Endothelial cell of umbilical vein (primary cell): ENCODE data around the gene MAPK13. TPM values are rescaled to one million over a fixed set of nuclear protein-coding genes. Genes with fewer than 3 reads are reported as not detected.
A peak's percentile ranks its signal among the peaks of the same experiment; 100 is the strongest.

ENCODE experiments used
- BruUV-seq: library from RNA; stranded (reverse); fragments of 400-500 nt; replicated peaks from 2 replicates; lab custom pipeline; 2021; lab: Mats Ljungman, UMichigan
- CTCF ChIA-PET: fragments of 300-600, 350-600 bp; sonication (Branson Sonifier 250); formaldehyde crosslinking; loops from one replicate; lab custom pipeline; 2021; ENCODE audit warnings: antibody characterized with exemption, inconsistent platforms; lab: Charles Lee
- POLR2A ChIA-PET: fragments of 300-600, 350-600 bp; sonication (Branson Sonifier 250); formaldehyde crosslinking; loops from one replicate; lab custom pipeline; 2021; ENCODE audit warnings: antibody characterized with exemption, inconsistent platforms; lab: Charles Lee
- DNase-seq: peaks from one replicate; pipeline ENCODE4 v3.0.0-alpha.2; 2011; ENCODE audit warnings: low read depth, low spot score
- FAIRE-seq: peaks from 2 replicates; lab custom pipeline; 2011; peaks lifted over from hg19 to GRCh38; lab: Jason Lieb, UNC
- H2AFZ ChIP-seq: 2 replicates; pipeline ENCODE4 v1.6.0; 2012; ENCODE audit warnings: low read depth, low read length, control low read depth, inconsistent platforms
- H3K27ac ChIP-seq: 2 replicates; pipeline ENCODE4 v1.5.1; 2011; ENCODE audit warnings: low read depth, mild to moderate bottlenecking, control low read depth, low read length, moderate library complexity; ENCODE audit not compliant: insufficient read depth
- H3K27me3 ChIP-seq, 2 experiments: 2 replicates each; pipeline versions ENCODE4 v1.6.0 to v1.6.1; 2011; ENCODE audit warnings: low read length in 2 of 2, mixed read lengths in 1 of 2; ENCODE audit not compliant: control insufficient read depth in 2 of 2, insufficient read depth in 2 of 2
- H3K36me3 ChIP-seq, 2 experiments: 2 replicates in 1 of 2; 3 replicates in 1 of 2; pipeline ENCODE4 v1.5.1; 2011; ENCODE audit warnings: low read length in 2 of 2, mild to moderate bottlenecking in 1 of 2, moderate library complexity in 1 of 2; ENCODE audit not compliant: control insufficient read depth in 2 of 2, insufficient read depth in 2 of 2; ENCODE audit errors: extremely low read depth in 1 of 2
- H3K4me1 ChIP-seq: 3 replicates; pipeline ENCODE4 v1.5.1; 2011; ENCODE audit warnings: mild to moderate bottlenecking, low read length; ENCODE audit not compliant: control insufficient read depth, insufficient read depth; ENCODE audit errors: extremely low read depth
- H3K4me2 ChIP-seq: 2 replicates; pipeline ENCODE4 v1.6.1; 2011; ENCODE audit warnings: low read length, control low read depth, mixed read lengths; ENCODE audit not compliant: insufficient read depth
- H3K4me3 ChIP-seq, 3 experiments: fragments of 200-600 bp in 1 of 3; sonication (generic), shearing (Covaris generic) in 1 of 3; replicated peaks in 1 of 3; 2 replicates each; pipeline ENCODE4 v1.5.1; 2011 to 2016; ENCODE audit warnings: control low read depth in 3 of 3, low read length in 3 of 3, mild to moderate bottlenecking in 2 of 3, inconsistent platforms in 1 of 3, low read depth in 1 of 3, moderate library complexity in 1 of 3; ENCODE audit not compliant: insufficient read depth in 1 of 3
- H3K79me2 ChIP-seq: 2 replicates; pipeline ENCODE4 v1.6.0; 2012; ENCODE audit warnings: low read length, inconsistent platforms; ENCODE audit not compliant: control insufficient read depth, insufficient read depth
- H3K9ac ChIP-seq: replicated peaks from 2 replicates; pipeline ENCODE3; 2011; ENCODE audit warnings: low read length, control low read depth; ENCODE audit not compliant: insufficient read depth; ENCODE audit errors: extremely low read depth
- H3K9me1 ChIP-seq: replicated peaks from 3 replicates; pipeline ENCODE4 v1.6.0; 2011; ENCODE audit warnings: mild to moderate bottlenecking, low read length; ENCODE audit not compliant: control insufficient read depth, insufficient read depth; ENCODE audit errors: extremely low read depth
- H3K9me3 ChIP-seq: replicated peaks from 2 replicates; pipeline ENCODE4 v1.5.1; 2012; ENCODE audit warnings: low read length, inconsistent platforms; ENCODE audit not compliant: control insufficient read depth, insufficient read depth
- H4K20me1 ChIP-seq: replicated peaks from 2 replicates; pipeline ENCODE3; 2011; ENCODE audit warnings: mild to moderate bottlenecking, low read length; ENCODE audit not compliant: control insufficient read depth, insufficient read depth; ENCODE audit errors: extremely low read depth
- FOS ChIP-seq: IDR thresholded peaks from 2 replicates; pipeline ENCODE4 v1.6.1; 2011; ENCODE audit warnings: mild to moderate bottlenecking, low read length, moderate library complexity, borderline replicate concordance; ENCODE audit not compliant: insufficient read depth
- JUN ChIP-seq: IDR thresholded peaks from 2 replicates; pipeline ENCODE4 v1.6.1; 2011; ENCODE audit warnings: borderline replicate concordance, low read depth; ENCODE audit not compliant: insufficient read length, insufficient read depth
- MYC ChIP-seq: IDR thresholded peaks from one replicate; pipeline ENCODE4 v1.6.1; 2011; ENCODE audit warnings: mild to moderate bottlenecking, low read depth, low read length
- POLR2A ChIP-seq: IDR thresholded peaks from 2 replicates; pipeline ENCODE4 v1.6.1; 2012; ENCODE audit warnings: low read depth, mild to moderate bottlenecking, control low read depth, low read length
- dilution Hi-C: fragments of 300-500 bp; cut with MboI; formaldehyde crosslinking; loops from one replicate; pipeline ENCODE4 v1.15.0; 2019; ENCODE audit warnings: low sequenced_read_pairs; ENCODE audit not compliant: extremely low pct_ligation_motif_present
- intact Hi-C: fragments of 100-400 bp; cut with micrococcal nuclease; formaldehyde crosslinking; loops from one replicate; pipeline ENCODE4 v1.10.0; 2022
- polyA plus RNA-seq, 4 experiments: library from polyadenylated mRNA; depleted of rRNA in 3 of 4; stranded (reverse) in 3 of 4; unstranded in 1 of 4; fragments of >200 nt; gene quantifications; 2 replicates each; pipeline versions ENCODE4 v1.2.1 to v1.2.3, GENCODE V29; 2011 to 2012; ENCODE audit warnings: missing spikeins in 1 of 4
- total RNA-seq: library from RNA; stranded (reverse); gene quantifications from 2 replicates; pipeline ENCODE4 v1.2.3, GENCODE V29; 2021
- TF ChIP-seq, protein P1 (sequence below), 2 donors: IDR thresholded peaks; 1 replicate in 1 of 2; 2 replicates in 1 of 2; pipeline ENCODE4 v1.5.1; 2011; ENCODE audit warnings: low read length in 2 of 2, mild to moderate bottlenecking in 2 of 2, moderate library complexity in 2 of 2, control low read depth in 1 of 2, inconsistent platforms in 1 of 2, low read depth in 1 of 2; ENCODE audit not compliant: insufficient read depth in 1 of 2; ENCODE audit errors: extremely low read depth in 1 of 2
- TF ChIP-seq, protein P2 (sequence below): IDR thresholded peaks from 2 replicates; pipeline ENCODE4 v1.6.1; 2011; ENCODE audit not compliant: insufficient read depth, insufficient read length

The MAPK13 gene
- total and polyA plus RNA-seq, 2 donors (not counting 3 experiments of a cell fraction or from before 2014, with no cell fraction given), result 9.0 to 11.6 TPM

DNA sequence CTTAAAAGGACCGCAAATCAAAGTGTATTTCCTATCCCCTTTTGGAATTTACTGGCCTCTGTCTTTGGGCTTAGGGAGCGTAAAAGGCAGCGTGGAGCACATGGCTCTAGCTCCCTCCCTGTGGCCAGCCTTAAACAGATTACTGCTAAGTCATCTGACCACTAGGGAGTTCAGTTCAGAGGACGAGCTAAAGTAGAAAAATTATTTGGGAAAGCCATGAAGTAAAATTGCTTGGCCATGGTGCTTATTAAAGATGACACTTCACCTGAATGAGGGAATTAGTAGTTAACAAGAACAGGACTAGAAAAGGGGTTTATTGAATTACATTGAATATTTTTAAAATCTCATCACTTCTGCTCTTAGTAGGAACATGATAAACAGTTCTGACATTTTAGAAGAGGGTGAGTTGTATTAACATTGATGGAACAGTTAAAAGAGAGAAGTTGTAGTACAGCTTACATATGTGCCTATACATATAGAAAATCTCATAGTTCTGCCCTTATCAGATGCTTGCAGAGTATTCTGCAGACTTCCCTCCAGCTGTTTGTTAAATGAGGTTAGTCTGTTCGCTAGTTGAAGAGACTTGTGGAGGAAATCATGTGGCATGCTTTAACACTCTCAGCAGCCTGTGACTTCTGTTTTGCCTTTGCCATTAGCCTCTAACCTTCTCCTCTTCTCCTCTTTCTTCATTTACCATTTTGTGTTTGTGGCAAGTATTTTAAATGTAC, 31.2 kb upstream of the MAPK13 start:
- Histone ChIP-seq H3K4me3 (no peak overlapping the region), H3K9ac (no peak overlapping the region), H3K9me1 (no peaks in the 10 kb centered on the region), H2AFZ (no peak overlapping the region), H3K27me3 (no peaks in the 10 kb centered on the region), H3K9me3 (no peaks in the 10 kb centered on the region), H4K20me1 (no peaks in the 10 kb centered on the region), H3K79me2 (no peaks in the 10 kb centered on the region), H3K4me2 (peak overlapping the region; percentile 12), H3K36me3 (peaks cover 12 to 15% of the 10 kb centered on the region in 2 experiments), H3K4me1 (peaks cover 13% of the 10 kb centered on the region), H3K27ac (peak overlapping the region; percentile 35)
- no peak for TF ChIP-seq MYC
- TF ChIP-seq, protein P1, sequence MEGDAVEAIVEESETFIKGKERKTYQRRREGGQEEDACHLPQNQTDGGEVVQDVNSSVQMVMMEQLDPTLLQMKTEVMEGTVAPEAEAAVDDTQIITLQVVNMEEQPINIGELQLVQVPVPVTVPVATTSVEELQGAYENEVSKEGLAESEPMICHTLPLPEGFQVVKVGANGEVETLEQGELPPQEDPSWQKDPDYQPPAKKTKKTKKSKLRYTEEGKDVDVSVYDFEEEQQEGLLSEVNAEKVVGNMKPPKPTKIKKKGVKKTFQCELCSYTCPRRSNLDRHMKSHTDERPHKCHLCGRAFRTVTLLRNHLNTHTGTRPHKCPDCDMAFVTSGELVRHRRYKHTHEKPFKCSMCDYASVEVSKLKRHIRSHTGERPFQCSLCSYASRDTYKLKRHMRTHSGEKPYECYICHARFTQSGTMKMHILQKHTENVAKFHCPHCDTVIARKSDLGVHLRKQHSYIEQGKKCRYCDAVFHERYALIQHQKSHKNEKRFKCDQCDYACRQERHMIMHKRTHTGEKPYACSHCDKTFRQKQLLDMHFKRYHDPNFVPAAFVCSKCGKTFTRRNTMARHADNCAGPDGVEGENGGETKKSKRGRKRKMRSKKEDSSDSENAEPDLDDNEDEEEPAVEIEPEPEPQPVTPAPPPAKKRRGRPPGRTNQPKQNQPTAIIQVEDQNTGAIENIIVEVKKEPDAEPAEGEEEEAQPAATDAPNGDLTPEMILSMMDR (IDR thresholded peaks at IDR 0.05; ENCODE audit: extremely low read depth in 1 of 2, insufficient read depth in 1 of 2, low read depth in 1 of 2, low read length in 2 of 2), result no peak
- no peak for TF ChIP-seq JUN
- TF ChIP-seq, protein P2, sequence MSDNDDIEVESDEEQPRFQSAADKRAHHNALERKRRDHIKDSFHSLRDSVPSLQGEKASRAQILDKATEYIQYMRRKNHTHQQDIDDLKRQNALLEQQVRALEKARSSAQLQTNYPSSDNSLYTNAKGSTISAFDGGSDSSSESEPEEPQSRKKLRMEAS, result no peak
- TF ChIP-seq POLR2A, result peak; percentile 16
- TF ChIP-seq FOS, result no peak
- intact Hi-C loops, result loop anchor here (1.0 to 10.0 kb wide), 3 partner anchors 72 to 514 kb away; partner anchors contain the start of gene MAPK14
- FAIRE-seq (no peak), DNase-seq (peak; percentile 54)
- BruUV-seq, result no TSS peak
- dilution Hi-C loops, result no loop called here
- ChIA-PET POLR2A (no interaction called here), CTCF (interaction anchor here (0.5 to 8.5 kb wide), 5 partner anchors 33 to 363 kb away, joined by 3 to 155 read pairs (median 3); partner anchors contain the start of gene MAPK14)
